A549 (cell line): ENCODE data around the gene AP2A2. TPM values are rescaled to one million over a fixed set of nuclear protein-coding genes. Genes with fewer than 3 reads are reported as not detected.

ENCODE experiments used
- ATAC-seq, 2 experiments: fragments of 200-7000 bp in 1 of 2; fragments of >200 bp in 1 of 2; cut with Nextera tagmentation in 1 of 2; cut with Tn5 transposase in 1 of 2; 3 replicates each; pipeline versions ENCODE4 v1.8.0 to v1.9.1; 2018 to 2020; ENCODE audit warnings: mild to moderate bottlenecking in 1 of 2, moderate library complexity in 1 of 2
- CTCF ChIA-PET: fragments of 300-600 bp; sonication (Branson Sonifier 250); formaldehyde crosslinking; extraction: SDS; loops from one replicate; lab custom pipeline; 2021; ENCODE audit warnings: antibody characterized with exemption, inconsistent platforms; lab: Yijun Ruan, JAX
- POLR2A ChIA-PET: fragments of 350-600 bp; formaldehyde crosslinking; extraction: SDS; loops from one replicate; lab custom pipeline; 2021; ENCODE audit warnings: antibody characterized with exemption, inconsistent platforms; lab: Yijun Ruan, JAX
- DNase-seq, 2 experiments: peaks; one replicate each; pipeline versions ENCODE4 v3.0.0 to v3.0.0-alpha.2; 2011 to 2016; ENCODE audit warnings: low read depth in 1 of 2, low spot score in 1 of 2
- FAIRE-seq: peaks from 2 replicates; lab custom pipeline; 2011; peaks lifted over from hg19 to GRCh38; lab: Jason Lieb, UNC
- H3K27ac ChIP-seq, 2 experiments: fragments of >200 bp; sonication (Bioruptor Twin); formaldehyde crosslinking; 3 replicates each; pipeline ENCODE4 v1.5.1; 2016 to 2017
- H3K4me1 ChIP-seq: fragments of >200 bp; sonication (Bioruptor Twin); formaldehyde crosslinking; 3 replicates; pipeline ENCODE4 v1.6.1; 2016
- H3K4me2 ChIP-seq: fragments of >200 bp; sonication (Bioruptor Twin); formaldehyde crosslinking; 3 replicates; pipeline ENCODE4 v1.6.1; 2016
- H3K4me3 ChIP-seq: fragments of >200 bp; sonication (Bioruptor Twin); formaldehyde crosslinking; 3 replicates; pipeline ENCODE4 v1.5.1; 2016
- H3K9me3 ChIP-seq: fragments of >200 bp; sonication (Bioruptor Twin); formaldehyde crosslinking; 3 replicates; pipeline ENCODE4 v1.6.1; 2016
- CEBPB ChIP-seq, 2 experiments: fragments of >200 bp in 1 of 2; sonication (Bioruptor Twin) in 1 of 2; formaldehyde crosslinking in 1 of 2; IDR thresholded peaks; 2 replicates each; pipeline ENCODE4 v1.6.1; 2012 to 2016
- CTCF ChIP-seq: fragments of >200 bp; sonication (Bioruptor Twin); formaldehyde crosslinking; IDR thresholded peaks from 3 replicates; pipeline ENCODE4 v1.5.1; 2016
- E2F6 ChIP-seq: IDR thresholded peaks from 2 replicates; pipeline ENCODE4 v1.6.1; 2012; ENCODE audit warnings: low read depth, borderline replicate concordance
- ELK1 ChIP-seq: fragments of 150-350 bp; IDR thresholded peaks from 2 replicates; pipeline ENCODE4 v1.6.1; 2014; ENCODE audit warnings: low read depth, mild to moderate bottlenecking, low read length
- HDAC2 ChIP-seq: fragments of 200-600 bp; sonication (generic); IDR thresholded peaks from 2 replicates; pipeline ENCODE4 v1.6.1; 2016
- HOXB13 ChIP-seq: fragments of 250-450 bp; sonication (Bioruptor Pico); IDR thresholded peaks from 2 replicates; pipeline ENCODE4 v1.5.0; 2020; ENCODE audit warnings: low read depth, mild to moderate bottlenecking, moderate library complexity
- KDM1A ChIP-seq: fragments of 200-600 bp; sonication (generic); IDR thresholded peaks from 2 replicates; pipeline ENCODE4 v1.6.1; 2016; ENCODE audit warnings: low read depth, mild to moderate bottlenecking
- MAFK ChIP-seq: fragments of 450-650 bp; IDR thresholded peaks from 2 replicates; pipeline ENCODE4 v1.6.1; 2014; ENCODE audit not compliant: partially characterized antibody
- MAZ ChIP-seq: fragments of 150-350 bp; IDR thresholded peaks from 2 replicates; pipeline ENCODE4 v1.6.1; 2014; ENCODE audit warnings: antibody characterized with exemption, low read depth, low read length, borderline replicate concordance
- PBX3 ChIP-seq: IDR thresholded peaks from 2 replicates; pipeline ENCODE4 v1.6.1; 2012
- RARB ChIP-seq: fragments of 250-450 bp; sonication (Bioruptor Pico); IDR thresholded peaks from 2 replicates; pipeline ENCODE4 v1.8.0; 2021; ENCODE audit warnings: mild to moderate bottlenecking, moderate library complexity
- RFX5 ChIP-seq: fragments of 450-650 bp; IDR thresholded peaks from 2 replicates; pipeline ENCODE4 v1.7.1; 2014; ENCODE audit warnings: antibody characterized with exemption, mild to moderate bottlenecking, moderate library complexity
- WGBS: methylation state at CpG from one replicate; pipeline ENCODE4 v1.1.6; 2017; ENCODE audit errors: missing lambda C conversion rate; 5-methylcytosine and 5-hydroxymethylcytosine counted together
- polyA plus RNA-seq, 4 experiments: library from polyadenylated mRNA; depleted of rRNA in 3 of 4; stranded (reverse); fragments of >200 nt; fragmentation: RNase III in 1 of 4; extraction: RNeasy Plus Mini Kit Qiagen cat#74134 plus additional on column Dnase treatment in 1 of 4; gene quantifications; 2 replicates in 3 of 4; 3 replicates in 1 of 4; pipeline ENCODE4 v1.2.3, GENCODE V29; 2011 to 2017
- TF ChIP-seq, protein P1 (sequence below): fragments of 450-650 bp; IDR thresholded peaks from 2 replicates; pipeline ENCODE4 v1.6.1; 2014; ENCODE audit warnings: antibody characterized with exemption
- TF ChIP-seq, protein P2 (sequence below): fragments of >200 bp; sonication (Bioruptor Twin); formaldehyde crosslinking; IDR thresholded peaks from 3 replicates; pipeline ENCODE4 v1.6.1; 2016
- TF ChIP-seq, protein P3 (sequence below): IDR thresholded peaks from 2 replicates; pipeline ENCODE4 v1.6.1; 2012
- TF ChIP-seq, protein P4 (sequence below): fragments of 250-450 bp; sonication (Bioruptor Pico); IDR thresholded peaks from 2 replicates; pipeline ENCODE4 v1.5.0; 2020; ENCODE audit warnings: low read depth, mild to moderate bottlenecking, moderate library complexity
- TF ChIP-seq, protein P5 (sequence below): fragments of 200-600 bp; sonication (generic); IDR thresholded peaks from 2 replicates; pipeline ENCODE4 v1.6.1; 2016; ENCODE audit warnings: antibody characterized with exemption, mild to moderate bottlenecking, moderate library complexity

AP2A2 gene
- polyA plus RNA-seq, 2 of the 4 experiments (the other 2 are of a cell fraction) = 39.4 to 60.4 TPM

- ATAC-seq = no peak
- no peaks in the 10 kb centered on the region for H3K4me1 ChIP-seq
- ChIA-PET POLR2A (no interaction called here), CTCF (interaction anchor here (0.6 to 2.0 kb wide), 3 partner anchors 30 to 97 kb away, joined by 4 to 5 read pairs (median 4); no protein-coding TSS in a partner anchor)
- DNase-seq = no peak
- no peak overlapping the region for H3K27ac ChIP-seq
- TF ChIP-seq HDAC2 = no peak
- no peak for TF ChIP-seq RFX5
- TF ChIP-seq CTCF = no peak
- TF ChIP-seq, protein P1, sequence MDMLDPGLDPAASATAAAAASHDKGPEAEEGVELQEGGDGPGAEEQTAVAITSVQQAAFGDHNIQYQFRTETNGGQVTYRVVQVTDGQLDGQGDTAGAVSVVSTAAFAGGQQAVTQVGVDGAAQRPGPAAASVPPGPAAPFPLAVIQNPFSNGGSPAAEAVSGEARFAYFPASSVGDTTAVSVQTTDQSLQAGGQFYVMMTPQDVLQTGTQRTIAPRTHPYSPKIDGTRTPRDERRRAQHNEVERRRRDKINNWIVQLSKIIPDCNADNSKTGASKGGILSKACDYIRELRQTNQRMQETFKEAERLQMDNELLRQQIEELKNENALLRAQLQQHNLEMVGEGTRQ = no peak
- no peak overlapping the region for H3K4me3 ChIP-seq
- WGBS = 95% methylated on average over 13 of the region's 13 CpGs
- FAIRE-seq = no peak
- H3K9me3 ChIP-seq = no peaks in the 10 kb centered on the region
- no peak overlapping the region for H3K4me2 ChIP-seq
These were observed 81.1 kb downstream of the AP2A2 start for GRCh38 chr11:1006762-1007161.

DNA sequence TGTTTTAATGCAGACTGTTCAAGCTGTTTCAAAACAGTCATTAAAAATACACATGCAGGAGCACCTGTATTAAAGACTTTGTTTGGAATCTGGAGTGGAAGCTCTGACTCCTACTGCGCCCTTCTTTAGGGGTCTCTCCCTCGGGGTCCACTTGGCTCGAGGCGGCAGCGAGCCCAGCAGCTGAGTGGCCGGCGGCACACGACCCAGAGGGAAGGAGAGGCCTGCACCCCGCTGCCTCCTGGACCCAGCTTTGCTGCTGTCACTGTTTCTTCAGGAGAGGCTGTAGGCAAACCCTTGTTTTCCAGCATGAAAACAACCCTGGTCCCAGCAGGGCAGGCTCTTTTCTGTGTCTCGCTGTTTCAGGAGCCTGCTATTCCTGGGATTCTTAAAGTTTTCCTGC, 81.6 kb downstream of the AP2A2 start:
- no peak overlapping the region for H3K4me3 ChIP-seq
- no peak for TF ChIP-seq MAFK
- DNase-seq = no peak
- ChIA-PET CTCF (interaction anchor here (1.5 kb wide), 1 partner anchor 43 kb away, joined by 4 read pairs; no protein-coding TSS in a partner anchor), POLR2A (no interaction called here)
- no peak for ATAC-seq
- no peak overlapping the region for H3K4me2 ChIP-seq
- 93% methylated on average over 10 of the region's 10 CpGs for WGBS
- no peak overlapping the region for H3K27ac ChIP-seq
- H3K9me3 ChIP-seq = no peaks in the 10 kb centered on the region
- FAIRE-seq = no peak
- no peaks in the 10 kb centered on the region for H3K4me1 ChIP-seq

- no peak for DNase-seq
- 95% methylated on average over 38 of the region's 38 CpGs for WGBS
- CTCF ChIA-PET = no interaction called here
- POLR2A ChIA-PET = no interaction called here
- H3K4me1 ChIP-seq = no peaks in the 10 kb centered on the region
- H3K4me2 ChIP-seq = no peak overlapping the region
- no peak for ATAC-seq
- FAIRE-seq = no peak
- H3K4me3 ChIP-seq = no peak overlapping the region
- H3K9me3 ChIP-seq = no peaks in the 10 kb centered on the region
- H3K27ac ChIP-seq = no peak overlapping the region
- TF ChIP-seq MAZ (no peak), ELK1 (no peak), E2F6 (no peak), HOXB13 (no peak), MAFK (no peak), RARB (CRISPR knock-in tag) (no peak), CEBPB (IDR thresholded peaks at IDR 0.05) (no peak), PBX3 (no peak), KDM1A (no peak)
- TF ChIP-seq, protein P2, sequence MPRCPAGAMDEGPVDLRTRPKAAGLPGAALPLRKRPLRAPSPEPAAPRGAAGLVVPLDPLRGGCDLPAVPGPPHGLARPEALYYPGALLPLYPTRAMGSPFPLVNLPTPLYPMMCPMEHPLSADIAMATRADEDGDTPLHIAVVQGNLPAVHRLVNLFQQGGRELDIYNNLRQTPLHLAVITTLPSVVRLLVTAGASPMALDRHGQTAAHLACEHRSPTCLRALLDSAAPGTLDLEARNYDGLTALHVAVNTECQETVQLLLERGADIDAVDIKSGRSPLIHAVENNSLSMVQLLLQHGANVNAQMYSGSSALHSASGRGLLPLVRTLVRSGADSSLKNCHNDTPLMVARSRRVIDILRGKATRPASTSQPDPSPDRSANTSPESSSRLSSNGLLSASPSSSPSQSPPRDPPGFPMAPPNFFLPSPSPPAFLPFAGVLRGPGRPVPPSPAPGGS = no peak
- TF ChIP-seq, protein P3, sequence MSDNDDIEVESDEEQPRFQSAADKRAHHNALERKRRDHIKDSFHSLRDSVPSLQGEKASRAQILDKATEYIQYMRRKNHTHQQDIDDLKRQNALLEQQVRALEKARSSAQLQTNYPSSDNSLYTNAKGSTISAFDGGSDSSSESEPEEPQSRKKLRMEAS = no peak
- TF ChIP-seq, protein P4, sequence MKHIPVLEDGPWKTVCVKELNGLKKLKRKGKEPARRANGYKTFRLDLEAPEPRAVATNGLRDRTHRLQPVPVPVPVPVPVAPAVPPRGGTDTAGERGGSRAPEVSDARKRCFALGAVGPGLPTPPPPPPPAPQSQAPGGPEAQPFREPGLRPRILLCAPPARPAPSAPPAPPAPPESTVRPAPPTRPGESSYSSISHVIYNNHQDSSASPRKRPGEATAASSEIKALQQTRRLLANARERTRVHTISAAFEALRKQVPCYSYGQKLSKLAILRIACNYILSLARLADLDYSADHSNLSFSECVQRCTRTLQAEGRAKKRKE (CRISPR knock-in tag) = no peak
- TF ChIP-seq, protein P1 = no peak
- TF ChIP-seq, protein P5, sequence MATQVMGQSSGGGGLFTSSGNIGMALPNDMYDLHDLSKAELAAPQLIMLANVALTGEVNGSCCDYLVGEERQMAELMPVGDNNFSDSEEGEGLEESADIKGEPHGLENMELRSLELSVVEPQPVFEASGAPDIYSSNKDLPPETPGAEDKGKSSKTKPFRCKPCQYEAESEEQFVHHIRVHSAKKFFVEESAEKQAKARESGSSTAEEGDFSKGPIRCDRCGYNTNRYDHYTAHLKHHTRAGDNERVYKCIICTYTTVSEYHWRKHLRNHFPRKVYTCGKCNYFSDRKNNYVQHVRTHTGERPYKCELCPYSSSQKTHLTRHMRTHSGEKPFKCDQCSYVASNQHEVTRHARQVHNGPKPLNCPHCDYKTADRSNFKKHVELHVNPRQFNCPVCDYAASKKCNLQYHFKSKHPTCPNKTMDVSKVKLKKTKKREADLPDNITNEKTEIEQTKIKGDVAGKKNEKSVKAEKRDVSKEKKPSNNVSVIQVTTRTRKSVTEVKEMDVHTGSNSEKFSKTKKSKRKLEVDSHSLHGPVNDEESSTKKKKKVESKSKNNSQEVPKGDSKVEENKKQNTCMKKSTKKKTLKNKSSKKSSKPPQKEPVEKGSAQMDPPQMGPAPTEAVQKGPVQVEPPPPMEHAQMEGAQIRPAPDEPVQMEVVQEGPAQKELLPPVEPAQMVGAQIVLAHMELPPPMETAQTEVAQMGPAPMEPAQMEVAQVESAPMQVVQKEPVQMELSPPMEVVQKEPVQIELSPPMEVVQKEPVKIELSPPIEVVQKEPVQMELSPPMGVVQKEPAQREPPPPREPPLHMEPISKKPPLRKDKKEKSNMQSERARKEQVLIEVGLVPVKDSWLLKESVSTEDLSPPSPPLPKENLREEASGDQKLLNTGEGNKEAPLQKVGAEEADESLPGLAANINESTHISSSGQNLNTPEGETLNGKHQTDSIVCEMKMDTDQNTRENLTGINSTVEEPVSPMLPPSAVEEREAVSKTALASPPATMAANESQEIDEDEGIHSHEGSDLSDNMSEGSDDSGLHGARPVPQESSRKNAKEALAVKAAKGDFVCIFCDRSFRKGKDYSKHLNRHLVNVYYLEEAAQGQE = no peak
These were observed 82.5 kb downstream of the AP2A2 start for GRCh38 chr11:1008001-1008802.
